ENCODE results near the gene NFRKB.
"Not testable (repeated sequence)": the region's sequence is repeated elsewhere in the genome, so short reads cannot be mapped to it uniquely, and the experiment has no call there.

NFRKB gene

GRCh38 chr11:129888451-129888850, 6.9 kb downstream of the NFRKB start:
- DNase-seq: peak; percentile 74

- DNase-seq: no peak
Observed at GRCh38 chr11:129885381-129885780, 10.0 kb downstream of the NFRKB start.

- no peak for DNase-seq
Observed at GRCh38 chr11:129884581-129884980, 10.8 kb downstream of the NFRKB start.

- DNase-seq: no peak
Observed at GRCh38 chr11:129881570-129882170, 13.7 kb downstream of the NFRKB start.

GRCh38 chr11:129880311-129880710, 15.1 kb downstream of the NFRKB start:
- DNase-seq: no peak

- no peak for DNase-seq
Observed at GRCh38 chr11:129871914-129872313, 23.5 kb downstream of the NFRKB start.

- DNase-seq: not testable (repeated sequence)
Observed at GRCh38 chr11:129868626-129869025, 26.8 kb downstream of the NFRKB start.

GRCh38 chr11:129866311-129866710, 29.1 kb downstream of the NFRKB start:
- DNase-seq: no peak

- no peak for DNase-seq
Observed at GRCh38 chr11:129865701-129866100, 29.7 kb downstream of the NFRKB start.

GRCh38 chr11:129864811-129865210, 30.6 kb downstream of the NFRKB start:
- no peak for DNase-seq

GRCh38 chr11:129861702-129862522, 33.5 kb downstream of the NFRKB start:
- DNase-seq: no peak

- no peak for DNase-seq
Observed at GRCh38 chr11:129856036-129856435, 39.3 kb downstream of the NFRKB start.

- DNase-seq: no peak
Observed at GRCh38 chr11:129855086-129855485, 40.3 kb downstream of the NFRKB start.

- no peak for DNase-seq
Observed at GRCh38 chr11:129854232-129854805, 41.1 kb downstream of the NFRKB start.

- no peak for DNase-seq
Observed at GRCh38 chr11:129853518-129854231, 41.7 kb downstream of the NFRKB start.

GRCh38 chr11:129852125-129852740, 43.1 kb downstream of the NFRKB start:
- no peak for DNase-seq

GRCh38 chr11:129849447-129850130, 45.8 kb downstream of the NFRKB start:
- DNase-seq: no peak

GRCh38 chr11:129847361-129847760, 48.0 kb downstream of the NFRKB start:
- not testable (repeated sequence) for DNase-seq

GRCh38 chr11:129846508-129847335, 48.7 kb downstream of the NFRKB start:
- peak; percentile 22 for DNase-seq

Measured in KG1 (cell line).